PC-3 (cell line): ENCODE data around the gene TGFBR3L.

Experiments used
- CTCF ChIP-seq: fragments of 300-600 bp; sonication (generic); conservative IDR thresholded peaks from 2 replicates; pipeline ENCODE4 v1.5.1; 2017; ENCODE audit warnings: antibody characterized with exemption, low read depth, mild to moderate bottlenecking, low read length
- EZH2 ChIP-seq: fragments of 300-600 bp; sonication (generic); IDR thresholded peaks from one replicate; pipeline ENCODE4 v1.6.1; 2017; ENCODE audit warnings: antibody characterized with exemption, mild to moderate bottlenecking, low read length; ENCODE audit not compliant: unreplicated experiment

GRCh38 chr19:7923295-7924191 is 8.9 kb downstream of the TGFBR3L start:
- TF ChIP-seq CTCF (no peak), EZH2 (no peak)
